ENCODE data around the gene FRMD4A.

The FRMD4A gene

DNA sequence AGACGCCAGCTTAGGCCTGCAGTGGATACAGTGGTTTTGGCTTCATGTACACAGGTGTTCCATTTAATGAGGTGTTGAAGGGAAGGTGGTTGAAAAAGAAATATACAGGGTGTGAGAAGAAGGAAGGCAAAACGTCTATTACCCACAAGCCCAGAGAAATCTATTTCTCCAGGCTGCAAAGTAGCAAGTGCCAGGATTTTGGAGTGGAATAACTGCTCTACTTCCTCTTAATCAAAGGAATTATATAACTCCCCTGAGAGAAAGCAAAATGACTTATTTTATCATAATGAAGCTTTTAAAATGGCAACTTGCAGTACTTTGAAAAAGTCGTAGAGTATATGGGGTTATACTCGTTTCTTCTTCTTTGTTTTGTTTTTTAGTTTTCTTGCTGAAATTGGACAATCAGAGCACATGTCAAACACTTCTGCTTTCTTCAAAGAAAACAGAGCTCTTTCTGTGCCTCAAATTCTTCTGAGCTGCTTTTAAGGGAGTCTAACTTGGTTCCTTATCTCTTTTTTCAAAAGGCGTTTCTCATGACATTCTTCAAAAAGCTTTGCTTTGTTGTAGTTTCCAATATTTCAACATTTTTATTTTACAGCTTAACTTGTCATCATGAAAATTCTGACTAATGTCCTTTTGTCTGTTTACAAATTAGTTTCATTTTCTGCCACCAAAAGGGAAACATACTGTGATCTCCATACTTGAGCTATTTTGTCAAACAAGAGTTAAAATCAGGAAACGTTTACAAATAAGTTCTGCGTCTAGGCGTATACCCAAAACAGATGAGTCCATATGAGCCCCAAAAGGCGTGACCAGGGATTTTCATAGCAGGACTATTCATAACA, 289.7 kb downstream of the FRMD4A start:
- DNase-seq, result no peak

DNA sequence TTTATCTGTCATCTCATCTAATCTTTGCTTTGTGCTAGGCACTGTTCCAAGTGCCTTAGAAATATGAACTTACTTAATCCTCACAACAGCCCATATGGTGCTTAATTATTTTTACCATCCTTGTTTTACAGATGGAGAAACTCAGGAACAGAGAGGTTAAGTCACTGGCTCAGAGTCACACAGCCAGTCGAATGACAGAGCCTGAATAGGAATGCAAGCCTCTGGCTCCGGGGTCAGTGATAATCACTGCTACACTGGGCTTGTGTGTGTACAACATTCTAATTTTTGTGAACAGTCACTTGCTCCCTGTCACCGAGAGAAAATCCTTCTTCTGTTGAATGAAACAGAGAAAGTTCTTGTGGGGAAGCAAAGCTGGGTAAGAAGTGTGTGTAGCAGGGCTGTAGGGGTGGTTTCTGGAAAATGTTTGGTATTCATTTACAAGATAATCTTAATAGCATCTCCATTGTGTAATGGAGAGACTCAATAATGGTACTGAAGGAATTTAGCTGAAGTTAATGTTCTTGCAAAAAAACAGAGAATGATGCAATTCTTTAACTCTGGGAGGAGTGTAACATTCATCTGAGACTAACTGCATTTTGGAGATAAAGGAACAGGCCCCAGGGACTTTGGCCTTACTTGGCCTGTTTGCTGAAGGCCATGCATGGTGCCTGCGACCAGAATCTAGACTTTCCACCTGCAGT, 290.6 kb downstream of the FRMD4A start:
- DNase-seq, result no peak

DNA sequence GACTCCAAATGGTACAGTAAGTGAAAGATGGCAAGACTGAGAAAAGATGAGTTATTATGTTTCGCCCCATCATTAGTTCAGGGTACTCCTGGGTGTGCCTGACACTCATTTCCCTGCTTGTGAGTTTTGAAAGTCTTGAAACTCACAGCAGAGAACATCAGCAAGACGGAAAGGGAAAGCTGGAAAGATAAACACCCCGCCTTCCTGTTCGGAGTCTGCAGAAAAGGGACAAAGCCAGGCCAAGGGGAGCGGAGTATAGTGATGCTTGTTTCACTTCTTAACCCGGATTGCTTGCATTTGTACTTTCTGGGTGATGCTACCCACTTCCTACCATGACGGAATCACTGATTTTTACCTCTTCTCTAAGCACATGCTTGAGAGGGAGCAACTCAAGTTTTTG, 294.5 kb downstream of the FRMD4A start:
- no peak for DNase-seq

DNA sequence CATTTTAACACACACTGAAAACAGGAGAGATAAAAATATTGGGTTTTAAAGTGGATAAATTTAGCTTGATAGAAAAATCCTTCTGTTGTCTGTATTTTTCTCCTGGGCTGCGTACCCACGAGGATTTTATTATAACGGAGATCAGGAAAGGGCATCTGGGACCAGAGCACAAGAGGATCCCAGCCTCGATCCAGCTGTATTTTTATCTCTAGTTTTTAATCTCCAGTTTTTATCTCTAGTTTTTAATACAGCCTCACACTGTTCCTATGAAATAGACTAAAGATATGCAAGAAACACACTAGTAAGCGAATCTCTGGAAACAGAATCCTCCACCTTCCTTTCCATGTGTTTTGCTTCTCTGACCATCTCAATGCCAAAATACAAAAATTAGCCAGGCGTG, 295.2 kb downstream of the FRMD4A start:
- no peak for DNase-seq

DNA sequence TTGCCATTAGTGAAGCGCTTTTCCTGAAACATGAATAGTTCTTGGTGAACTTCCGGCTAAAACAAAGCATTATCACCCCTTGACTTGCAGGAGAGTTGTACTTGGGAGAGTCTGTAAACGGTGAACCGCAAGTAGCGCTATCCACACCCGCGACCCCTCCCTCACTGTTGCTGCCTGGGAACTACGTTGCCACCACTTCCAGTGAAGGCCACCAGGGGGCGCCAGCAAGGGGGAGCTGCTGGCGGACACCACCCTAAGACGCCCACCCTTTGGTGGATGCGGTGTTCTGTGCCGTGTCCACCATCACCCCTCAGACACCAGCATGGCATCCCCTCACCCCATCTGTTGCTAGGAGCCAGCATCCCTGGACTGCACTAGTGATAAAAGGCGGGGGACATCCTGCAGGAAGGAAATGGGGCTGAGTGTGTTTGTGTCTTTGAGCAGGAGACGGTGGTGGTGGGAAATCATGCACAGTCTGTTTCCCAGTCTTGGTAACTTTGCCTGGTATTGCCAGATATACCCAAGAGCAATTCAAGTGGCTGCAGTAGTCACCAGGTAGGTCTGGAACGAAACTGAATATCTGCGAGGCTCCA, 298.2 kb downstream of the FRMD4A start:
- DNase-seq, result no peak

DNA sequence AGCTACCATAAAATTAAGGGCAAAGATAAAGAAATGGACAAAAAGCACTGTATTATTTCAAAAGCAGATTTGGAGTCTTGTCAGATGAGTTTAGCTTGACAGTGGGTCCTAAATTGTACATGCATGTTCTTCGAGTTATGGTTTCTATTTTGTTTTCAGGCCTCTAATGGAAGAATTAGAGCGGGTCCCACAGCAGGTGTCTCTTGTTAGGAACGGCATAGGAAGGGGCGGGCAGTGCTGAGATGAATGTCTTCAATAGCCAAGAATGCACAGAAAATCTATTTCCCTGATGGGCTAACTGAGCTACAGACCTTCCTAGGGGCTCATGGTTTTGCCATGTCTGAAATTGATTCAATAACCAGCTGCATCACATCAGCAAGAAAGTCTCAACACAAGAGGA, 304.4 kb downstream of the FRMD4A start:
- DNase-seq, result no peak

DNA sequence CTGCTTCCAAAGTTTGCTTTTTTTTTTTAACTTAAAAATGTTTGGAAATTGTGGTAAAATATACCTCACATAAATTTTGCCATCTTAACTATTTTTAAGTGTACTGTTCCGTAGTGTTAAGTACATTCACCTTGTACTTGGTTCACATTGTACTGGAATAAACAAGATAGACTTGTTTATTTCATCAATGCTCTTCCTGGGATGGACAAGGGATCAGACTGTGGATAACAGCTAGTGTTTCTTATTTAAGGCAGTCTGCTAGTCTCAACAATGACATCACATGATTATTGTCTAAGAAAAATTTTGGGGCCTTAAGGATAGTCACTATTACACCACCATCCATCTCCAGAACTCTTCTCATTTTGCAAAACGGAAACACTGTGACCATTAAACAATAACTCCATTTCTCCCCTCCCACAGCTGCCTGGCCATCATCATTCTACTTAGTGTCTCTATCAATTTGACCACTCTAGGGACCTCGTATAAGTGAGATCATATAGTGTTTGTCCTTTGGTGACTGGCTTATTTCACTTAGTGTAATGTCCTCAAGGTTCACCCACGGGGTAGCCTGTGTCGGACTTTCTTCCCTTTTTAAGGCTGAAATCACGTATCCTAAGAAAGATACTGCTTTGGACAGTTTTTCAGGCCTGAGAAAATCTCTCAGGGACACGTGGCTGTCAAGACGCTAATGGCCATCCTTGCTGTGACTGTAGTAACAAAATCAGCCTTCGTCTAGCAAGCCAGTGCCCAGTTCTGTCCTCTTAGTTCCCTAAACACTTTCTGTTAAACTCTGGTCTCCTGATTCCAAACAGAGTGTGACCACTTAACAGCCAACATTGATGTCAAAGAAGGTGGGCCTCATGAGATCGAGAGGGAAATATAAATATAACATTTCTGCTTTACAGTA, 305.2 kb downstream of the FRMD4A start:
- no peak for DNase-seq

DNA sequence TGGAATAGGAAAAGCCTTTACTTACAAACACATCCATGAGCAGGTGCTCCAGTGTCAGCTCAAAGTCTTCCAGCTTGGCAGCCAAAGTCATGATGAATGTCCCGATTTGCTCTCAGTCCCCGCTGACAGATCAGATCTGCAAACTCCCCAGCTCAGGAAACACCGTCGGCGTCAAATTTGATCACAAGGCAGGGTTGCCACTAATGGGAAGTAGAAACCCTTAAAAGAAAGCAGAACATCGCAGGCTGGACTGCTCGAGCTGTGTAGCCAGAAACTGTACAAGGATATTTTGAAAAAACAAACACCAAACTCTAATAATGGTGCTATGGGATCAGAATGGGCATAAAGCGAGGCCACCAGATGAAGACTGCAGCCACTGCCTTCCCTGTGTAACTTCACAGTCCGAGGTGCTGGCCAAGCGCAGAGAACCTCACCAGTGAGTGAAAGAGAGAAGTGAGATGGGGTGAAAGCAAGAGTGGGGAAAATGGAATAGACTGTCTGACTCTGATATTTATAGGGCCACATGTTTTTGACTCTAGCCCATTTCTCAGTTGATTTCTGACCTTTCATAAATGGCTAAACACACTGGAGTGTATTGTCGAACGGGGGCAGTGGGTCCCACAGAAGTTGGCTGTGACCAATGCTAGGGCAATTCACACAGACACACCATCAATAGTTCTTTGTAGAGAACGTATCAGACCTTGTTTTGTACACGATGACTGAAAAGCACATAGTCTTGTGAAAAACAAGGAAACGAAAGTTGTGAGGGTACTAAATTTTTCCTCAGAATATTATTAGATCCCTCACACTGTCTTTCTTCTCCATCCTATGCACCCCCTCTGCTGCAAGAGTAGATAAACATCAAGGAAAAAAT, 306.2 kb downstream of the FRMD4A start:
- no peak for DNase-seq

DNA sequence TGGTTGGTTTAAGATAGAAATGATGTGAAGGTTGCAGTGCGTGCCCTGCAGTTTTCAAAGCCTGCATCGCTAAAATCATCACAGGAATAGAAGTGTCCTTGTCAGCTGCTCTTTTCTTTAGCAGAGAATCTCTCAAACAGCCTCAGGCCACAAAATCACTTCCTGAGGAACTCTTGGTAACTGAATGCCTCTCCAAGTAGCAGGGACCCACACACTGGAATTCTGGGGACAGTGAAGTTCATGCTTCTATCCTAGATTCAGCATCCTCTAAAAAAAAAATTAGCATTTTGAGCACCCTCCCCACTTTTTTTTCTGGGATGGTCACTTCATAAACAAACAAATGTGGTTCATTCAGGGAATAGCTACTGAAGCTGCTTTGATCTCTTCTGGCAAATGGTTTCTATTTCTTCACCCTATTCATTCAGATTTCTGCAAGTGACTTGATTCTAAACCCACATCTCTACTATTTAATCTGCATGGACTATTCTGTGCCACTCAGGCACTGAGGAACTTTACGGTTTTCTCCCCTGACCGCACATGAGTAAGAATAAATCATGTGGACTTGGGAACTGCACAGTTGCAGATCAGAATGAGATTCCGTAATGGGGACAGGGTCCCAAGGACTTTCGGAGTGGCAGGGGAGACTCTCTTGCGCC, 306.9 kb downstream of the FRMD4A start:
- DNase-seq, result no peak

DNA sequence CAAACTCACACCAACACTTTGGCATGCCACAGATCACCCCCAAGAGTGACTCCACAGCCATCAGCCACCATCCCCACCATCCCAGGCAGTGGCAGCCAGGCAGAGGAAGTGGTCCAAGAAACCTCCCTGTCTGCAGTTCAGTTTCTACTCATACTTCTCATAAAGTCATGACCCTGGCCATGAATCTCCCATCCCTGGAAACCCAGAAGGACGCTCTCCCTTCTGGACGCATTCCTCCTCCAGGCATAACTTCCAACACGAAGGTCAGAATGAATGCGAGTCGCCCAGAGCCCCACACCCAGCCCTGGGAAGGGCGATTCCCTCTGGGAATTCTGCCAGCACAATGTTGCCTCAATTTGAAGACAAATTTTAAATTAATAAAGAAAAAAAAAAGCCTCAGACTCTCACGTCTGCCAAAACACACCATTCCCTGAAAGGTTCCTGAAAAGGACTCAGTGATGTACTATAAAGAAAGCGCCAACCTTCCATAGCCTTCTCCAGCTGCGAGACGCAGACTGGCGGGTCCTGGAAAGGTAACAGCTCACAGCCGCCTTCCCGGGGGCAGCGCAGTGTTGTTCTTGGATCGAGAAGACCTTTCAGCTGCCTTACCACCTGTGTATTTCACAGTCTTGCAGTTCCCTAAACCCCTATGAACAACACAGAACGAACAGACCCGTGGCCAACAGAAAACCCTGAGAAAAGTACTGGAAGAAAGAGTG, 307.6 kb downstream of the FRMD4A start:
- DNase-seq, result no peak

DNA sequence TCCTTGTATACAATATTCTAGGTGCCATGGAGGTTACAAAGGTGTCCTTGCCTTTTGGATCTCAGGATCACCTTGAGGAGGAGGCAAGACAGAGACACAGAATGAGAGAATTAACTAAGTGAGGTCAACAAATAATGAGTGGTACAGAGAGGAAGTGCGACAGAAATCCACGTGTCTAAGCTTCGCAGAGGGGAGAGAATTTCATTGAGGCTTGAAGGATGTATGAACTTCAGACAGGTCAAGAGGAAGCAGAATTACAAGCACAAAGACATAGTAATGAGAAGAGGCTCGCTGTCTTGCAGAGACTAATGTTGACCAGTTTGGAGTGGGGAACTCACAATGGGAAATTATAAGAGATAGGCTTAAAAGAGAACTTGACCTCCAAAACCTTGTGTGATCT, 308.7 kb downstream of the FRMD4A start:
- DNase-seq, result no peak

DNA sequence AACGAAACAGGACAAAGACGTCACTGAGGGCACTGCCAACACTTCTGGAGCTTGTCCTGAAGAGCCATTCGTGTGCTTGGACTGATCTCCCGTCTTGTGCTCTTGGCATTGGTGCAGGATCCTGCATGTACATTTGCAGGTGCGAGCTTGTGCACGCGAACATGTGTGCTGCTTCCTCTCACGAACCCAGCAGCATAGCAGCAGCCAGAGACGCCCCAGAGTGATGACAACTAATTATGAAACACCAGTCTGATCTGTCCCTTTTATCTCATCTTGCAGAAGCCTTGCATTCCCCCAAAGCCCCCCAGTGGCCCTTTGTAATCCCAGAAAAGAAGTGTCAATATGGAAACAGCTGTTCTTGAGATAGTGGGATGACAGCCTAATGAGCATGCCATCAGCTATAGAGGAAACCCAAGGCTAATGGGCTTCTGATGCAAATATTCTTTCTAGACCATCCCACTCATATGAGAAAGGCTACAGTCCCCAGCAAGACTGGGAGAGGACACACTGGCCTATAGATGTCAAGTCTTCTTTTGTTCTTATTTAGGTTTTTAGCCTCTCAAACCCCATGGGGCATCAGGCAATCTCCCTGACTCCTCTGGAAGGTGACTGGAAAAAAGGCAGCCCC, 310.6 kb downstream of the FRMD4A start:
- no peak for DNase-seq

DNA sequence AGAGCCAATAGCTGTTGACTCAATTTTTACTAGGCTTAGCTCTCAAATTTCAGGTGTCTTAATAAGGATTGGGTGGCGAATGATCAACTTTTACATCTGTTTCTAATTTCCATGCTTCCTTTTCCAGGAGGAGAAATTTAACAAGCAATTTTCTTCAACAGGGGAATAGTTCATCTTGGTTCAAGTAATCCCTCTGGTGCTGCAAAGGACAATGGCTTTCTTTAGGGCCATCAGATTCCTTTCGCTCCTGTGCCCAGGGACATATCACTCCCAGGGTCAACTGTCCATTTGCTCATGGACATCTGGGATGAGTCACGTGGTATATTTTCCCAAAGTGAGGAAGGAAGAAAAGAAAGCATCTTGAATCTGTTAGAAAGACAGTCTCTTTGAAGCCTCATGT, 313.3 kb downstream of the FRMD4A start:
- no peak for DNase-seq

DNA sequence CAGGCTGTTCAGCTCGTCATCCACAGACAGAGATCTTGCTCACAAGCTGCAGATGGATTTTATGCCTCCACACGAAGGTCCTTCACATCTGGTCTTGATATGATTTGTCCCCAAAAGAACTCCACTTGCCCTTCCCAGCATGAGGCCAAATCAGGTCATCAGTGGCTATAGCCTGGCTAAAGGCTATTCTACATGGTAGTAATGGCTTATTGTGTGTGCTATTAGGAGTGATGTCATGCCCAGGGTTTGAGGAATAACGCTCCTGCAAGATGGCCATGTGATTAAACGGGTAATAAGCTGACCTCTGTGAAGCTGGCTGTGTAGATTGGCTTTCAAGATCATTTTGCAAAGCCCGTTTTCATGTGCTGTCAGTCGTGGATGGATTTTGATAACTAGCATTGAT, 313.8 kb downstream of the FRMD4A start:
- DNase-seq, result no peak

DNA sequence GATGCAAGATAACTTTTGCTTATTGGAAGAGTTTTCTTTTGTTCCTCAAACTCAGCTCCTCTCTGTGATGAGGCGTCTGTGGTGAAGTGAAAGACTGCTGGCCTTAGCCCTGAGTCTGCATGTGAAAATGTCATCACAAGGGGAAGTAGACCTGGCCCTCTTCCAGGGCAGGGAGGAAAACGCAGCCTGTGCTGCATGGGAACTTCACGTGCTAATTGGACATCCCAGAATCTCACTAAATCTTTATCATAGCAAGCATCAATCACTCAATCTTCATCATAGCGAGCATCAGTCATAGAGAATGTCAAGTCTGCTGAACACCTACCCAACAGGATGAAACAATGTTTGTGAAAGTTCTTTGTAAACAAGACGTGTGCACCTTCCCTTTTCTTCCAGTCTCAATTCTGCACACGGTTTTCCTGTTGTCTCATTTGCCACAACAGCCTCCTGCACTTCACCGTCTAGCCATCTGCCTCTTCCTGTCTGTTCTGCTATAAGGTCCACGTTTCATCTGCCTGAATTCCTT, 314.6 kb downstream of the FRMD4A start:
- DNase-seq, result no peak

DNA sequence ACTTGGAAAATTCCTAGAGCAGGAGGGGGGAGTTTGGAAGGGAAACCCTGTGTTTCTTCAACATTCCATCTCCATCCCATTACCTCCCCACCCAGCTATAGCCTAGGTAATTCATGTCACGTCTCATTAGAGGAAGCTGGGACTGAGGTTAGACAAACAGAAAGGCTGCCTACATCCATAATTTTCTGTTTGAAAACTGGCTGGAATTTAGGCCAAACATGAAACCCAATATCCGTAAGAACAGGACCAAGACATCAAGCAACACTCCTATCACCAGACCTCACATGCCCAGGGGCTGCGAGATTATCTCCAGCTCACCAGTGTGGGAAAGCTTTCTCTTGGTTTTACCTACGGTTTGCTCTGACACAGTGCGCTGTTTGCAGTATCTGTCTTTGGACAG, 316.3 kb downstream of the FRMD4A start:
- no peak for DNase-seq

DNA sequence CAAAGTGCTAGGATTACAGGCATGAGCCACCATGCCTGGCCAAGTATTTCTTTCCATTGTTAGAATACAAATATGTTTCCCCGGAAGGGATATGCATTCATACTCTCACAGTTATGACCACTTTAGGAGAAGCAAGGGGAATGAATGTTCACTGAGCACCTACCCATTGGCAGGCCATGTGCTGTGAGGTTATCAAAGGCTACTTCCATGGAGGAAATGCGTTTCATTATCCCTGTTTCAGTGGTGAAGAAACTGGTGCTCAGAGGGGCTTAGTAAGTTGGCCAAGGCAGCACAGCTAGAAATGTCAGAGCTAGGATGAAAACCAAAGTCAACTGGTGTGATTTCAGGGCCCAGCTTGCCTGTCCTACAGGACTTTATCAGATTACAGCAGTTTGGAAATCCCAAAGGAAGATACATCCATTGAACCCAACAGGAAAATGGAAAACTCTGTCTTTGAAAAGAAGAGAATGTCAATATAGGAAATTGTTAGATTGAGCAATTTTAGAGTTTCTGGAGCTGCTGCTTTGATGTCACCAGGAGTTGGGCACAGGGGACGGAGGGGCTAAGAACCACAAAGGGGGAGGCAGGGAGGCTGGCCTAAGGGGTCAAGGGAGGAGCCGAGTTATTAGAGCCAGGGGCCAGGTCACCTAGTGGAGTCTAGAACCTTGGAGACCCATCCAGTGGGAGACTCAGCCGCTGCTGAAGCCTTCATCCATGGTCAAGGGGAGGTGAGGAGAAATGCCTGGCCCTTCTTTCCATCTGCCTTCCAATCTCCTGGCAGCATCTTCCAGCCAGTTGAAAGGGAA, 319.8 kb downstream of the FRMD4A start:
- no peak for DNase-seq

DNA sequence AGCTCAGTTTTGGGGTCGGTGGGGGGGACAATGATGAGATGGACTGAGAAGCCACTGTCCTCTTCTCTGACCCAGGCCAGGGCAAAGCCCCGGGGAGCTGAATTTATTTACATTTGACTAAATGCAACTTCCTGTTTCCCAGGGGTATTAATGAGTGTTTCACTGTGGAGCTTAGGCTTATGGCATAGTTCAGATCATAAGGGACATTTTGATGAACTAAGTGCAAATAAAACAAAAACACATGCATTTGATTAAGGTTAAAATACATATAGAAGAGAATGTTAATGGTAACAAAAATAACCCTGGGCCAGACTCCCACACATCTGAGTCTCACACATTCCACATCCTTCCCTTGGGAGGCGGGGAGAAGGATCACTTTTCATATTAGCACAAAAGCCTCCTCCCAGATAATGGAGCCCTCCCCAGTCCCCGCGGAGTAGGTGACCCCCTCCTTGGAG, 320.6 kb downstream of the FRMD4A start:
- no peak for DNase-seq

All from NCI-H1694 (cell line).